Memory B cell (primary cell): ENCODE measurements around the gene PRG2.
"Not testable (repeated sequence)": the region's sequence is repeated elsewhere in the genome, so short reads cannot be mapped to it uniquely, and the experiment has no call there.

Source experiments
- ATAC-seq: fragments of 150-1000 bp; cut with Tn5 transposase; 2 replicates; pipeline ENCODE4 v1.10.0; 2021; ENCODE audit warnings: low read depth, mild to moderate bottlenecking, moderate library complexity
- DNase-seq, 2 donors: peaks; one replicate each; pipeline ENCODE4 v3.0.0; 2022; ENCODE audit warnings: low spot score in 2 of 2
- H3K27ac Mint-ChIP-seq: one replicate; pipeline ENCODE4 v1.8.0; 2022; ENCODE audit warnings: mild to moderate bottlenecking, moderate library complexity, mixed read lengths
- H3K27me3 Mint-ChIP-seq: one replicate; pipeline ENCODE4 v1.8.0; 2022; ENCODE audit warnings: mixed read lengths
- H3K36me3 Mint-ChIP-seq: one replicate; pipeline ENCODE4 v1.8.0; 2022; ENCODE audit warnings: mild to moderate bottlenecking, mixed read lengths
- H3K4me1 Mint-ChIP-seq: one replicate; pipeline ENCODE4 v1.8.0; 2022; ENCODE audit warnings: mixed read lengths
- H3K4me3 Mint-ChIP-seq: one replicate; pipeline ENCODE4 v1.8.0; 2022; ENCODE audit warnings: mild to moderate bottlenecking, moderate library complexity, mixed read lengths
- H3K9me3 Mint-ChIP-seq: one replicate; pipeline ENCODE4 v1.8.0; 2022; ENCODE audit warnings: mixed read lengths

PRG2 gene

GRCh38 chr11:57409321-57410100 is 19.1 kb upstream of the PRG2 start:
- DNase-seq (no peak), ATAC-seq (no peak)
- Mint-ChIP-seq H3K4me3 (no peak overlapping the region), H3K36me3 (peaks cover 30% of the 10 kb centered on the region), H3K4me1 (no peaks in the 10 kb centered on the region), H3K27me3 (no peaks in the 10 kb centered on the region), H3K27ac (no peak overlapping the region), H3K9me3 (no peaks in the 10 kb centered on the region)

GRCh38 chr11:57408771-57409170 is 18.3 kb upstream of the PRG2 start:
- Mint-ChIP-seq H3K4me3 (no peak overlapping the region), H3K27me3 (no peaks in the 10 kb centered on the region), H3K4me1 (peaks cover under 1% of the 10 kb centered on the region), H3K36me3 (peaks cover 25% of the 10 kb centered on the region), H3K27ac (no peak overlapping the region), H3K9me3 (no peaks in the 10 kb centered on the region)
- no peak for DNase-seq
- no peak for ATAC-seq

- no peak overlapping the region for H3K4me3 Mint-ChIP-seq
- peaks cover 20% of the 10 kb centered on the region for H3K36me3 Mint-ChIP-seq
- no peak overlapping the region for H3K27ac Mint-ChIP-seq
- peaks cover 3% of the 10 kb centered on the region for H3K9me3 Mint-ChIP-seq
- H3K27me3 Mint-ChIP-seq, result no peaks in the 10 kb centered on the region
- DNase-seq (no peak), ATAC-seq (no peak)
- peaks cover 3% of the 10 kb centered on the region for H3K4me1 Mint-ChIP-seq
Observed at GRCh38 chr11:57407941-57408475, 17.6 kb upstream of the PRG2 start.

- Mint-ChIP-seq H3K9me3 (peaks cover 3% of the 10 kb centered on the region), H3K36me3 (peaks cover 15% of the 10 kb centered on the region), H3K27me3 (no peaks in the 10 kb centered on the region), H3K4me3 (no peak overlapping the region), H3K4me1 (peaks cover 3% of the 10 kb centered on the region), H3K27ac (no peak overlapping the region)
- DNase-seq, result no peak
- ATAC-seq, result no peak
Observed at GRCh38 chr11:57407010-57407920, 16.8 kb upstream of the PRG2 start.

- peaks cover 3% of the 10 kb centered on the region for H3K4me1 Mint-ChIP-seq
- no peaks in the 10 kb centered on the region for H3K27me3 Mint-ChIP-seq
- no peak overlapping the region for H3K27ac Mint-ChIP-seq
- DNase-seq (no peak), ATAC-seq (no peak)
- peaks cover 13% of the 10 kb centered on the region for H3K36me3 Mint-ChIP-seq
- H3K4me3 Mint-ChIP-seq, result no peak overlapping the region
- peaks cover 3% of the 10 kb centered on the region for H3K9me3 Mint-ChIP-seq
Observed at GRCh38 chr11:57406337-57406904, 16.0 kb upstream of the PRG2 start.

GRCh38 chr11:57405271-57405860 is 14.9 kb upstream of the PRG2 start:
- Mint-ChIP-seq H3K36me3 (peaks cover 9% of the 10 kb centered on the region), H3K9me3 (peaks cover 3% of the 10 kb centered on the region), H3K4me3 (no peak overlapping the region), H3K4me1 (peaks cover 3% of the 10 kb centered on the region), H3K27me3 (no peaks in the 10 kb centered on the region), H3K27ac (no peak overlapping the region)
- DNase-seq (no peak), ATAC-seq (no peak)

GRCh38 chr11:57403802-57404147 is 13.3 kb upstream of the PRG2 start:
- DNase-seq, result no peak
- peaks cover 4% of the 10 kb centered on the region for H3K36me3 Mint-ChIP-seq
- no peaks in the 10 kb centered on the region for H3K27me3 Mint-ChIP-seq
- no peak overlapping the region for H3K4me3 Mint-ChIP-seq
- H3K4me1 Mint-ChIP-seq, result peaks cover 3% of the 10 kb centered on the region
- H3K27ac Mint-ChIP-seq, result no peak overlapping the region
- peaks cover 3% of the 10 kb centered on the region for H3K9me3 Mint-ChIP-seq
- ATAC-seq, result no peak

- H3K4me1 Mint-ChIP-seq, H3K9me3 Mint-ChIP-seq, ATAC-seq, H3K4me3 Mint-ChIP-seq, DNase-seq, H3K36me3 Mint-ChIP-seq, H3K27me3 Mint-ChIP-seq: not testable (repeated sequence)
- H3K27ac Mint-ChIP-seq, result peak overlapping the region; percentile 25
Observed at GRCh38 chr11:57403003-57403801, 12.8 kb upstream of the PRG2 start.

- Mint-ChIP-seq H3K4me1 (peaks cover 3% of the 10 kb centered on the region), H3K36me3 (peaks cover under 1% of the 10 kb centered on the region), H3K4me3 (no peak overlapping the region), H3K27ac (no peak overlapping the region), H3K9me3 (peaks cover 3% of the 10 kb centered on the region), H3K27me3 (no peaks in the 10 kb centered on the region)
- ATAC-seq (no peak), DNase-seq (no peak)
Observed at GRCh38 chr11:57402188-57403002, 11.9 kb upstream of the PRG2 start.

GRCh38 chr11:57399972-57400578 is 9.6 kb upstream of the PRG2 start:
- H3K36me3 Mint-ChIP-seq, result no peaks in the 10 kb centered on the region
- ATAC-seq (no peak), DNase-seq (no peak)
- H3K27me3 Mint-ChIP-seq, result no peaks in the 10 kb centered on the region
- no peak overlapping the region for H3K27ac Mint-ChIP-seq
- peaks cover 3% of the 10 kb centered on the region for H3K9me3 Mint-ChIP-seq
- peaks cover 3% of the 10 kb centered on the region for H3K4me1 Mint-ChIP-seq
- H3K4me3 Mint-ChIP-seq, result no peak overlapping the region

- peaks cover 3% of the 10 kb centered on the region for H3K9me3 Mint-ChIP-seq
- H3K27me3 Mint-ChIP-seq, result no peaks in the 10 kb centered on the region
- no peak overlapping the region for H3K4me3 Mint-ChIP-seq
- peaks cover 3% of the 10 kb centered on the region for H3K4me1 Mint-ChIP-seq
- DNase-seq (no peak), ATAC-seq (no peak)
- no peaks in the 10 kb centered on the region for H3K36me3 Mint-ChIP-seq
- H3K27ac Mint-ChIP-seq, result no peak overlapping the region
Observed at GRCh38 chr11:57399221-57399620, 8.8 kb upstream of the PRG2 start.

GRCh38 chr11:57397394-57397990 is 7.0 kb upstream of the PRG2 start:
- ATAC-seq (no peak), DNase-seq (no peak)
- no peaks in the 10 kb centered on the region for H3K27me3 Mint-ChIP-seq
- no peak overlapping the region for H3K27ac Mint-ChIP-seq
- H3K4me3 Mint-ChIP-seq, result no peak overlapping the region
- no peaks in the 10 kb centered on the region for H3K9me3 Mint-ChIP-seq
- no peaks in the 10 kb centered on the region for H3K4me1 Mint-ChIP-seq
- no peaks in the 10 kb centered on the region for H3K36me3 Mint-ChIP-seq
